H1 (cell line): Measurements from ENCODE around the gene RNASE1. TPM values are rescaled to one million over a fixed set of nuclear protein-coding genes. Genes with fewer than 3 reads are reported as not detected.

Experiments
- CTCF ChIA-PET: fragments of 300-600 bp; sonication (Branson Sonifier 250); formaldehyde crosslinking; loops from one replicate; lab custom pipeline; 2021; ENCODE audit not compliant: partially characterized antibody; lab: Charles Lee
- POLR2A ChIA-PET: fragments of 300-600 bp; sonication (Branson Sonifier 250); formaldehyde crosslinking; loops from one replicate; lab custom pipeline; 2021; ENCODE audit warnings: inconsistent platforms; ENCODE audit not compliant: partially characterized antibody; lab: Charles Lee
- DNase-seq, 2 experiments: peaks; one replicate each; pipeline versions ENCODE4 v3.0.0 to v3.0.0-alpha.2; 2010 to 2022; ENCODE audit warnings: low spot score in 2 of 2, low read depth in 1 of 2, mixed read lengths in 1 of 2
- FAIRE-seq: peaks from 2 replicates; lab custom pipeline; 2011; peaks lifted over from hg19 to GRCh38; lab: Jason Lieb, UNC
- H2AFZ ChIP-seq: 2 replicates; pipeline ENCODE4 v1.8.1; 2012; ENCODE audit warnings: low read length, inconsistent platforms
- H2AK5ac ChIP-seq: 2 replicates; pipeline ENCODE4 v1.6.1; 2013; ENCODE audit warnings: low read depth, low read length
- H2BK120ac ChIP-seq: replicated peaks from 2 replicates; pipeline ENCODE3; 2013; ENCODE audit warnings: low read depth, low read length, inconsistent platforms
- H2BK12ac ChIP-seq: 2 replicates; pipeline ENCODE4 v1.6.1; 2013; ENCODE audit warnings: low read depth, low read length
- H2BK15ac ChIP-seq: 2 replicates; pipeline ENCODE4 v1.6.1; 2013; ENCODE audit warnings: low read length
- H2BK20ac ChIP-seq: 2 replicates; pipeline ENCODE4 v1.6.1; 2013; ENCODE audit warnings: low read length
- H2BK5ac ChIP-seq: 2 replicates; pipeline ENCODE4 v1.6.1; 2013; ENCODE audit warnings: low read depth, low read length
- H3K14ac ChIP-seq: 2 replicates; pipeline ENCODE4 v1.6.1; 2013; ENCODE audit warnings: inconsistent platforms; ENCODE audit not compliant: insufficient read length
- H3K18ac ChIP-seq: 2 replicates; pipeline ENCODE4 v1.6.1; 2013; ENCODE audit warnings: low read length; ENCODE audit errors: extremely low read depth
- H3K23ac ChIP-seq: 2 replicates; pipeline ENCODE4 v1.6.1; 2013; ENCODE audit warnings: inconsistent platforms; ENCODE audit not compliant: insufficient read length
- H3K23me2 ChIP-seq: 2 replicates; pipeline ENCODE4 v1.6.1; 2013; ENCODE audit warnings: low read depth, low read length
- H3K27ac ChIP-seq: 2 replicates; pipeline ENCODE4 v1.6.1; 2011; ENCODE audit warnings: low read depth, low read length, inconsistent platforms
- H3K27me3 ChIP-seq, 4 experiments: replicated peaks in 1 of 4; 1 replicate in 1 of 4; 2 replicates in 3 of 4; pipeline versions ENCODE4 v1.6.1 to v1.8.1; 2011 to 2013; ENCODE audit warnings: low read length in 3 of 4, mild to moderate bottlenecking in 3 of 4, inconsistent platforms in 2 of 4, mixed read lengths in 2 of 4, moderate library complexity in 1 of 4; ENCODE audit not compliant: control insufficient read depth in 3 of 4, insufficient read depth in 3 of 4; ENCODE audit errors: extremely low read depth in 1 of 4
- H3K36me3 ChIP-seq, 4 experiments: 2 replicates each; pipeline versions ENCODE4 v1.6.1 to v1.8.1; 2011 to 2013; ENCODE audit warnings: mild to moderate bottlenecking in 4 of 4, low read length in 3 of 4, moderate library complexity in 2 of 4, control low read depth in 1 of 4, inconsistent platforms in 1 of 4; ENCODE audit not compliant: insufficient read depth in 4 of 4, control insufficient read depth in 2 of 4
- H3K4ac ChIP-seq: replicated peaks from 2 replicates; pipeline ENCODE3; 2013; ENCODE audit warnings: low read length, low read depth, mixed read lengths, inconsistent platforms; ENCODE audit not compliant: insufficient read length
- H3K4me1 ChIP-seq, 4 experiments: replicated peaks in 1 of 4; 1 replicate in 1 of 4; 2 replicates in 3 of 4; pipeline versions ENCODE4 v1.6.1 to v1.8.1; 2011 to 2013; ENCODE audit warnings: low read length in 3 of 4, inconsistent platforms in 2 of 4, mixed read lengths in 1 of 4; ENCODE audit not compliant: insufficient read depth in 4 of 4, control insufficient read depth in 3 of 4
- H3K4me2 ChIP-seq, 2 experiments: 2 replicates each; pipeline versions ENCODE4 v1.6.1 to v1.8.1; 2011 to 2013; ENCODE audit warnings: low read depth in 2 of 2, low read length in 2 of 2, control low read depth in 1 of 2, inconsistent platforms in 1 of 2, mild to moderate bottlenecking in 1 of 2; ENCODE audit not compliant: insufficient read depth in 1 of 2
- H3K4me3 ChIP-seq, 4 experiments: fragments of 200-600, 300-600 bp in 1 of 4; sonication (generic), shearing (Covaris generic), sonication (Bioruptor Twin) in 1 of 4; 2 replicates each; pipeline versions ENCODE4 v1.5.1 to v1.8.1; 2011 to 2016; ENCODE audit warnings: low read length in 4 of 4, low read depth in 3 of 4, control low read depth in 2 of 4, inconsistent platforms in 2 of 4, mild to moderate bottlenecking in 2 of 4, mixed read lengths in 1 of 4, moderate library complexity in 1 of 4; ENCODE audit not compliant: insufficient read depth in 2 of 4; ENCODE audit errors: extremely low read depth in 1 of 4
- H3K56ac ChIP-seq: replicated peaks from 2 replicates; pipeline ENCODE3; 2013; ENCODE audit warnings: low read depth, mild to moderate bottlenecking, mixed read lengths, low read length, inconsistent platforms; ENCODE audit not compliant: insufficient read length
- H3K79me1 ChIP-seq: 2 replicates; pipeline ENCODE4 v1.6.1; 2013; ENCODE audit warnings: low read depth, low read length, control low read depth
- H3K79me2 ChIP-seq, 2 experiments: 2 replicates each; pipeline versions ENCODE4 v1.6.1 to v1.8.1; 2012 to 2013; ENCODE audit warnings: low read length in 2 of 2, mild to moderate bottlenecking in 2 of 2, inconsistent platforms in 1 of 2; ENCODE audit not compliant: insufficient read depth in 2 of 2, control insufficient read depth in 1 of 2
- H3K9ac ChIP-seq, 4 experiments: replicated peaks in 1 of 4; 1 replicate in 1 of 4; 2 replicates in 3 of 4; pipeline versions ENCODE4 v1.6.1 to v1.8.1; 2011 to 2013; ENCODE audit warnings: low read depth in 3 of 4, low read length in 3 of 4, control low read depth in 2 of 4, mild to moderate bottlenecking in 2 of 4, moderate library complexity in 2 of 4, inconsistent platforms in 1 of 4; ENCODE audit errors: extremely low read depth in 1 of 4
- H3K9me3 ChIP-seq, 2 experiments: 2 replicates each; pipeline versions ENCODE4 v1.6.1 to v1.8.1; 2012 to 2013; ENCODE audit warnings: mild to moderate bottlenecking in 2 of 2, moderate library complexity in 2 of 2, control low read depth in 1 of 2, inconsistent platforms in 1 of 2, low read depth in 1 of 2, low read length in 1 of 2, mixed read lengths in 1 of 2; ENCODE audit not compliant: insufficient read depth in 2 of 2
- H4K20me1 ChIP-seq, 2 experiments: replicated peaks in 1 of 2; 2 replicates each; pipeline versions ENCODE3 to v1.8.1; 2011 to 2013; ENCODE audit warnings: inconsistent platforms in 2 of 2, low read length in 2 of 2, mild to moderate bottlenecking in 1 of 2; ENCODE audit not compliant: insufficient read depth in 2 of 2, control insufficient read depth in 1 of 2
- H4K5ac ChIP-seq: 2 replicates; pipeline ENCODE4 v1.6.1; 2013; ENCODE audit warnings: low read length, low read depth, mixed read lengths, inconsistent platforms; ENCODE audit not compliant: insufficient read length
- H4K8ac ChIP-seq: 2 replicates; pipeline ENCODE4 v1.8.0; 2013; ENCODE audit warnings: mild to moderate bottlenecking, moderate library complexity, low read length, inconsistent platforms; ENCODE audit not compliant: insufficient read depth; ENCODE audit errors: extremely low read depth
- H4K91ac ChIP-seq: replicated peaks from 2 replicates; pipeline ENCODE3; 2013; ENCODE audit warnings: low read length, mixed read lengths, inconsistent platforms; ENCODE audit not compliant: insufficient read length
- CBX8 ChIP-seq: fragments of 300-800, 300-1000 bp; sonication (generic); IDR thresholded peaks from 2 replicates; pipeline ENCODE4 v1.7.1; 2016; ENCODE audit warnings: low read depth, low read length, borderline replicate concordance
- CEBPB ChIP-seq: IDR thresholded peaks from 2 replicates; pipeline ENCODE4 v1.6.1; 2012; ENCODE audit warnings: low read depth, low read length
- CHD2 ChIP-seq: IDR thresholded peaks from 2 replicates; pipeline ENCODE4 v1.6.1; 2012; ENCODE audit warnings: low read length, improper control_type of control experiment
- CTBP2 ChIP-seq: IDR thresholded peaks from 2 replicates; pipeline ENCODE4 v1.7.0; 2011; ENCODE audit warnings: borderline replicate concordance, mild to moderate bottlenecking, moderate library complexity, mixed read lengths, low read length; ENCODE audit not compliant: insufficient read depth, insufficient read length
- EP300 ChIP-seq, 2 experiments: IDR thresholded peaks; 1 replicate in 1 of 2; 2 replicates in 1 of 2; pipeline ENCODE4 v1.6.1; 2011 to 2012; ENCODE audit warnings: low read depth in 2 of 2, low read length in 2 of 2, mild to moderate bottlenecking in 2 of 2, borderline replicate concordance in 1 of 2, inconsistent platforms in 1 of 2, moderate library complexity in 1 of 2
- FOSL1 ChIP-seq: IDR thresholded peaks from 2 replicates; pipeline ENCODE4 v1.6.1; 2011; ENCODE audit warnings: mild to moderate bottlenecking, low read depth, low read length, moderate library complexity; ENCODE audit not compliant: insufficient read depth
- JUN ChIP-seq: IDR thresholded peaks from 2 replicates; pipeline ENCODE4 v1.6.1; 2011; ENCODE audit warnings: low read depth, mild to moderate bottlenecking, improper control_type of control experiment, low read length
- SAP30 ChIP-seq: fragments of 300-600 bp; sonication (generic); IDR thresholded peaks from 2 replicates; pipeline ENCODE4 v1.7.1; 2012; ENCODE audit warnings: low read length, moderate library complexity, mild to moderate bottlenecking, inconsistent platforms; ENCODE audit not compliant: insufficient read depth, insufficient replicate concordance
- SIRT6 ChIP-seq: IDR thresholded peaks from one replicate; pipeline ENCODE4 v1.7.1; 2012; ENCODE audit warnings: low read length, inconsistent platforms
- SP1 ChIP-seq: IDR thresholded peaks from 2 replicates; pipeline ENCODE4 v1.6.1; 2011; ENCODE audit warnings: low read depth, low read length
- SP2 ChIP-seq: IDR thresholded peaks from 2 replicates; pipeline ENCODE4 v1.6.1; 2012; ENCODE audit warnings: mild to moderate bottlenecking, low read length, inconsistent platforms
- WGBS, 2 experiments: shearing (Covaris generic) in 1 of 2; methylation state at CpG; one replicate each; pipeline versions ENCODE4 v1.1.6 to v1.1.7; 2013 to 2015; ENCODE audit warnings: low lambda C conversion rate in 2 of 2, mixed read lengths in 2 of 2, inconsistent platforms in 1 of 2, low coverage in 1 of 2, missing lambda C conversion rate in 1 of 2; ENCODE audit not compliant: insufficient replicate concordance in 2 of 2, insufficient coverage in 1 of 2, insufficient read length in 1 of 2; ENCODE audit errors: extremely low coverage in 1 of 2, missing lambda C conversion rate in 1 of 2; 5-methylcytosine and 5-hydroxymethylcytosine counted together
- polyA plus RNA-seq, 7 experiments: library from polyadenylated mRNA; depleted of rRNA in 3 of 7; stranded (reverse) in 5 of 7; unstranded in 2 of 7; fragments of >200 nt in 5 of 7; fragments of 200-250 nt in 2 of 7; gene quantifications; 1 replicate in 5 of 7; 2 replicates in 1 of 7; 4 replicates in 1 of 7; pipeline versions ENCODE4 v1.2.1 to v1.2.3, GENCODE V29; 2011 to 2013; ENCODE audit warnings: missing spikeins in 2 of 7, mixed read lengths in 2 of 7
- total RNA-seq: library from RNA; stranded (reverse); fragmentation: NEBNext Ultra II Directional; extraction: Animal tissue kit (Norgen Biotek cat#: 25700); gene quantifications from 2 replicates; pipeline ENCODE4 v1.2.1, GENCODE V29; 2021

RNASE1 gene
- total and polyA plus RNA-seq, 2 of the 8 experiments (the other 6 are each of a cell fraction or from before 2014, with no cell fraction given): 2.2 to 13.4 TPM

GRCh38 chr14:20781803-20782202 is 20.8 kb downstream of the RNASE1 start:
- Histone ChIP-seq H3K23me2 (no peaks in the 10 kb centered on the region), H3K27ac (no peak overlapping the region), H2BK15ac (no peak overlapping the region), H3K23ac (no peak overlapping the region), H3K18ac (peak overlapping the region; percentile 84; the same call in 1 of the 2 replicates), H3K36me3 (no peaks in the 10 kb centered on the region), H3K56ac (no peak overlapping the region), H2AK5ac (no peak overlapping the region), H2AFZ (no peak overlapping the region; the same call in 1 of the 2 replicates), H3K14ac (no peak overlapping the region), H3K4me1 (peaks cover 4 to 11% (median 5%) of the 10 kb centered on the region in 4 experiments; a peak in 6 of 7 replicates), H3K79me1 (no peaks in the 10 kb centered on the region), H4K91ac (peak overlapping the region; percentile 76), H3K79me2 (no peaks in the 10 kb centered on the region), H2BK5ac (peak overlapping the region; percentile 7; the same call in 1 of the 2 replicates), H2BK120ac (peak overlapping the region; percentile 57), H4K8ac (no peak overlapping the region), H3K9me3 (no peaks in the 10 kb centered on the region), H4K20me1 (no peaks in the 10 kb centered on the region), H3K4me3 (no peak overlapping the region), H3K27me3 (no peaks in the 10 kb centered on the region), H4K5ac (no peak overlapping the region), H3K4me2 (peak overlapping the region; percentile 26 to 38; a peak in 3 of 4 replicates), H2BK12ac (peak overlapping the region; percentile 96; the same call in 1 of the 2 replicates), H3K9ac (no peak overlapping the region), H3K4ac (peak overlapping the region; percentile 93), H2BK20ac (peak overlapping the region; percentile 6; the same call in 1 of the 2 replicates)
- TF ChIP-seq SIRT6 (no peak), CBX8 (no peak), CEBPB (no peak), JUN (no peak), SP2 (no peak), EP300 (IDR thresholded peaks at IDR 0.05; ENCODE audit: borderline replicate concordance in 1 of 2, low read depth in 2 of 2, low read length in 2 of 2) (no peak), SAP30 (no peak), FOSL1 (no peak), CTBP2 (no peak), CHD2 (no peak), SP1 (no peak)
- no peak for FAIRE-seq
- 70% methylated on average over 4 of the region's 4 CpGs; no CpG with 5 or more reads in 1 of the 2 experiments for WGBS, 2 experiments
- POLR2A ChIA-PET: no interaction called here
- CTCF ChIA-PET: interaction anchor here (0.8 to 2.5 kb wide), 3 partner anchors 9 to 73 kb away, joined by 3 to 10 read pairs (median 3); no protein-coding TSS in a partner anchor
- no peak for DNase-seq
